Measurements from ENCODE around the gene GMCL2. TPM values are rescaled to one million over a fixed set of nuclear protein-coding genes. Genes with fewer than 3 reads are reported as not detected.

Gene GMCL2
- total and polyA plus RNA-seq, 2 experiments from 2014 or later: 0.07 TPM; not detected in 1

GRCh38 chr5:178152491-178153444 is 34.4 kb downstream of the GMCL2 start:
- Histone ChIP-seq H3K9me2 (ENCODE audit: insufficient read depth) (no peaks in the 10 kb centered on the region), H3K36me3 (ENCODE audit: insufficient read depth) (peaks cover 20% of the 10 kb centered on the region), H3K4me1 (ENCODE audit: insufficient read depth) (peaks cover 5% of the 10 kb centered on the region; the same call in 1 of the 2 replicates), H3K27ac (ENCODE audit: low read depth) (0 out of 2 replicates have a peak overlapping the region, but pooled peaks have one; percentile 27), H3K27me3 (ENCODE audit: insufficient read depth) (no peaks in the 10 kb centered on the region), H4K20me1 (replicated peaks; ENCODE audit: insufficient read depth) (peaks cover 22% of the 10 kb centered on the region), H3K4me2 (peak overlapping the region; percentile 90), H3K4me3 (peak overlapping the region; percentile 72), H2AFZ (no peak overlapping the region), H3K79me2 (replicated peaks; ENCODE audit: insufficient read depth) (peaks cover 13% of the 10 kb centered on the region), H3F3A (replicated peaks; ENCODE audit: low read depth) (peaks cover 51% of the 10 kb centered on the region)
- no peak for DNase-seq (ENCODE audit: low spot score)
- Mint-ChIP-seq H3K27ac (peak overlapping the region; percentile 96), H3K27me3 (ENCODE audit: insufficient read depth, low read depth, poor library complexity) (peaks cover 16% of the 10 kb centered on the region), H3K4me1 (peaks cover 27% of the 10 kb centered on the region), H3K9me3 (no peaks in the 10 kb centered on the region; the same call in 2 of the 3 replicates), H3K4me3 (peak overlapping the region; percentile 97), H3K36me3 (ENCODE audit: low read depth) (peaks cover 54% of the 10 kb centered on the region)
- TF ChIP-seq ZNF462 (CRISPR knock-in tag; IDR thresholded peaks at IDR 0.05): no peak
- TF ChIP-seq EZH2 (IDR thresholded peaks at IDR 0.05; ENCODE audit: low read depth, unreplicated experiment): no peak
- TF ChIP-seq JUNB (IDR thresholded peaks at IDR 0.05; ENCODE audit: unreplicated experiment): no peak
- no peak for TF ChIP-seq ZNF114 (CRISPR knock-in tag; IDR thresholded peaks at IDR 0.05)
- TF ChIP-seq NANOG (IDR thresholded peaks at IDR 0.05; ENCODE audit: borderline replicate concordance): no peak
- TF ChIP-seq STAT1 (IDR thresholded peaks at IDR 0.05; ENCODE audit: unreplicated experiment): no peak
- no peak for TF ChIP-seq POLR2AphosphoS5 (IDR thresholded peaks at IDR 0.05; ENCODE audit: low read depth)
- TF ChIP-seq CTCF (conservative IDR thresholded peaks at IDR 0.05; ENCODE audit: low read depth in 2 of 2): no peak
- ATAC-seq: no peak

All from GM23338 (cell line).